Measurements from ENCODE around the gene KCNRG. TPM values are rescaled to one million over a fixed set of nuclear protein-coding genes. Genes with fewer than 3 reads are reported as not detected.

KCNRG gene
- total RNA-seq, result not detected

GRCh38 chr13:50015258-50015657 is at the start of gene KCNRG:
KCNRG (plus strand) TSS chr13:50015444; CDS start chr13:50015494, 50 bp downstream.
- Histone ChIP-seq H3K36me3 (peaks cover 0 to 18% of the 10 kb centered on the region in 2 donors), H3K4me3 (no peak within 1 kb of the TSS), H3K27ac (no peak within 1 kb of the TSS), H3K4me1 (peaks cover 8% of the 10 kb centered on the region), H3K9me3 (no peaks in the 10 kb centered on the region), H3K27me3 (no peaks in the 10 kb centered on the region)
- intact Hi-C loops (cut with DNase I), result no loop called here
- TF ChIP-seq CTCF (IDR thresholded peaks at IDR 0.05), result no peak
- no peak for TF ChIP-seq POLR2AphosphoS5 (IDR thresholded peaks at IDR 0.05; ENCODE audit: insufficient read depth in 1 of 2, low read depth in 1 of 2)
- no peak for TF ChIP-seq POLR2A (IDR thresholded peaks at IDR 0.05)
- no peak for DNase-seq (ENCODE audit: extremely low spot score in 2 of 2)

GRCh38 chr13:49967456-49967855 is 47.8 kb upstream of the KCNRG start:
- no peak overlapping the region for H3K4me3 ChIP-seq
- intact Hi-C loops (cut with DNase I), result no loop called here
- no peaks in the 10 kb centered on the region for H3K9me3 ChIP-seq
- H3K27ac ChIP-seq, result no peak overlapping the region
- no peaks in the 10 kb centered on the region for H3K36me3 ChIP-seq
- TF ChIP-seq CTCF (IDR thresholded peaks at IDR 0.05) (no peak), POLR2A (IDR thresholded peaks at IDR 0.05) (no peak), POLR2AphosphoS5 (IDR thresholded peaks at IDR 0.05; ENCODE audit: insufficient read depth in 1 of 2, low read depth in 1 of 2) (no peak)
- DNase-seq (ENCODE audit: extremely low spot score in 2 of 2), result no peak
- no peaks in the 10 kb centered on the region for H3K27me3 ChIP-seq
- no peaks in the 10 kb centered on the region for H3K4me1 ChIP-seq

GRCh38 chr13:49972709-49973108 is 42.5 kb upstream of the KCNRG start:
- TF ChIP-seq POLR2AphosphoS5 (IDR thresholded peaks at IDR 0.05; ENCODE audit: insufficient read depth in 1 of 2, low read depth in 1 of 2), result no peak
- TF ChIP-seq CTCF (IDR thresholded peaks at IDR 0.05), result no peak
- no peak for TF ChIP-seq POLR2A (IDR thresholded peaks at IDR 0.05)

GRCh38 chr13:49975826-49976225 is 39.4 kb upstream of the KCNRG start:
- intact Hi-C loops (cut with DNase I), result loop anchor here (10.0 kb wide), 1 partner anchor 1409 kb away; no protein-coding TSS in a partner anchor
- no peak overlapping the region for H3K27ac ChIP-seq
- TF ChIP-seq POLR2AphosphoS5 (IDR thresholded peaks at IDR 0.05; ENCODE audit: insufficient read depth in 1 of 2, low read depth in 1 of 2) (no peak), POLR2A (IDR thresholded peaks at IDR 0.05) (no peak), CTCF (IDR thresholded peaks at IDR 0.05) (no peak)
- no peaks in the 10 kb centered on the region for H3K27me3 ChIP-seq
- no peaks in the 10 kb centered on the region for H3K4me1 ChIP-seq
- no peaks in the 10 kb centered on the region for H3K36me3 ChIP-seq
- H3K4me3 ChIP-seq, result no peak overlapping the region
- no peaks in the 10 kb centered on the region for H3K9me3 ChIP-seq
- DNase-seq (ENCODE audit: extremely low spot score in 2 of 2), result no peak

More at GRCh38 chr13:49972709-49973108, 42.5 kb upstream of the KCNRG start:
- H3K36me3 ChIP-seq, result no peaks in the 10 kb centered on the region
- no peak overlapping the region for H3K27ac ChIP-seq
- H3K9me3 ChIP-seq, result no peaks in the 10 kb centered on the region
- no peak overlapping the region for H3K4me3 ChIP-seq
- DNase-seq (ENCODE audit: extremely low spot score in 2 of 2), result no peak
- intact Hi-C loops (cut with DNase I), result loop anchor here (10.0 kb wide), 1 partner anchor 1412 kb away; no protein-coding TSS in a partner anchor
- H3K4me1 ChIP-seq, result no peaks in the 10 kb centered on the region
- H3K27me3 ChIP-seq, result no peaks in the 10 kb centered on the region

GRCh38 chr13:49976314-49977258 is 38.7 kb upstream of the KCNRG start:
- Histone ChIP-seq H3K27me3 (no peaks in the 10 kb centered on the region), H3K27ac (no peak overlapping the region), H3K9me3 (no peaks in the 10 kb centered on the region), H3K4me3 (no peak overlapping the region), H3K4me1 (no peaks in the 10 kb centered on the region), H3K36me3 (no peaks in the 10 kb centered on the region)
- TF ChIP-seq POLR2A (IDR thresholded peaks at IDR 0.05), result no peak
- no peak for TF ChIP-seq POLR2AphosphoS5 (IDR thresholded peaks at IDR 0.05; ENCODE audit: insufficient read depth in 1 of 2, low read depth in 1 of 2)
- peak; percentile 58 to 77 (median 72) for TF ChIP-seq CTCF (IDR thresholded peaks at IDR 0.05)
- intact Hi-C loops (cut with DNase I), result loop anchor here (10.0 kb wide), 1 partner anchor 1408 kb away; no protein-coding TSS in a partner anchor
- no peak for DNase-seq (ENCODE audit: extremely low spot score in 2 of 2)
